ENCODE results near the gene PCOLCE2. TPM values are rescaled to one million over a fixed set of nuclear protein-coding genes. Genes with fewer than 3 reads are reported as not detected.

Gene PCOLCE2, protein sequence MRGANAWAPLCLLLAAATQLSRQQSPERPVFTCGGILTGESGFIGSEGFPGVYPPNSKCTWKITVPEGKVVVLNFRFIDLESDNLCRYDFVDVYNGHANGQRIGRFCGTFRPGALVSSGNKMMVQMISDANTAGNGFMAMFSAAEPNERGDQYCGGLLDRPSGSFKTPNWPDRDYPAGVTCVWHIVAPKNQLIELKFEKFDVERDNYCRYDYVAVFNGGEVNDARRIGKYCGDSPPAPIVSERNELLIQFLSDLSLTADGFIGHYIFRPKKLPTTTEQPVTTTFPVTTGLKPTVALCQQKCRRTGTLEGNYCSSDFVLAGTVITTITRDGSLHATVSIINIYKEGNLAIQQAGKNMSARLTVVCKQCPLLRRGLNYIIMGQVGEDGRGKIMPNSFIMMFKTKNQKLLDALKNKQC
- total RNA-seq (2021; ENCODE audit: unreplicated experiment) (4.4 TPM), Bru-seq, nascent RNA (percentile 40 among the genes with signal in this experiment), BruChase-seq, experiment 1, labeled RNA remaining after a 6-hour chase (percentile 28 among the genes with signal in this experiment), BruChase-seq, experiment 2, labeled RNA remaining after a 2-hour chase (percentile 37 among the genes with signal in this experiment)
- polyA plus RNA-seq (2012): 3.7 and 4.8 TPM in 2 replicates
- long read RNA-seq, transcript PCOLCE2-201 (9 exons, 2,021 nt): major isoform, 7 of 8 reads
- long read RNA-seq, partial matches to known transcripts: 0 of 8 reads
- long read RNA-seq, other reads (novel, unspliced or antisense): 1 of 8 reads

DNA sequence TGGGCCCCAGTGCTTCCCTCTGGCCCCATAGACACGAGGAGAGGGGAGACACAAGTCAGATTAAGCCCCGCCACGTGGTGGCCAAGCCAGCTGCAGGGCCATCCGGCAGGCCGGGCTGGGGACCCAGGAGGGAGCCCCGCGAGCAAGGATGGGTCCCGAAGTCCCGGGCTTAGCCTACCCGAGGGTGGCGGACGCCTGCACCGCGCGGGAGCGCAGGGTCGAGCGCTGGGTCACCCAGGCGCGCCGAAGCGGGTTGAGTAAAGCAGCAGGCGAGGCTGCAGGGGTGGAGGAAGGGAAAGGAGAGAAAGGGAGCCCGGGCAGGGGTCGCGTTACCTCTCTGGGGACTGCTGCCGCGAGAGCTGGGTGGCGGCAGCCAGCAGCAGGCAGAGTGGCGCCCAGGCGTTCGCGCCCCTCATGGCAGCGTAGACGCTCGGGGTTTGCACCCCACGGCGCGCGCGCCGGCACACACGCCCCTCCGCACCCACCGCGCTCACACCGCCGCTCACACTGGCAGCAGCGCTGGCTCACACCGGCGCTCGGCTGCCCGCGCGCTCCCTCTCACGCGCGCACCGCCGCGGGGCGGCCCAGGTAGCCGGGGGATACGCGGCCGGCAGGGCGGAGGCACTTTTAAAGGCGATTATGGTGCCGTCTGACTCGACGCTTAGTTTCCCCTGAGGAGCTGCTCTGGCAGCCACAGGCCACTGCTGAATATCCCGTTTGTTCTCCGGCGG is at the start of gene PCOLCE2:
Gene PCOLCE2 (minus strand): TSS at position 603 of the 731 bp plus-strand sequence. CDS start 187 bp downstream, at position 416.
- Histone ChIP-seq H3K9me2 (ENCODE audit: insufficient read depth) (no peaks in the 10 kb centered on the region), H2AFZ (ENCODE audit: low read depth, low read length, poor library complexity, severe bottlenecking) (peak within 1 kb of the TSS; percentile 94), H3K36me3 (ENCODE audit: control insufficient read depth in 1 of 2, insufficient read depth in 2 of 2, low read length in 2 of 2) (no peaks in the 10 kb centered on the region), H3K9me3 (ENCODE audit: control insufficient read depth in 1 of 2, insufficient read depth in 1 of 2, low read depth in 1 of 2, low read length in 2 of 2) (no peaks in the 10 kb centered on the region), H4K20me1 (ENCODE audit: insufficient read depth) (no peaks in the 10 kb centered on the region), H3K4me2 (ENCODE audit: low read length) (peak within 1 kb of the TSS; percentile 89), H3K9ac (ENCODE audit: low read length) (peak within 1 kb of the TSS; percentile 62), H3K4me1 (ENCODE audit: control insufficient read depth in 1 of 2, insufficient read depth in 2 of 2, low read length in 2 of 2) (peaks cover 11 to 28% of the 10 kb centered on the region in 2 experiments; a peak in 3 of 4 replicates), H3K79me2 (ENCODE audit: insufficient read depth, low read length) (no peaks in the 10 kb centered on the region), H3K27me3 (ENCODE audit: insufficient read depth, low read length) (no peaks in the 10 kb centered on the region), H3K4me3 (replicated peaks in 1 of 2; ENCODE audit: low read depth in 1 of 2, low read length in 2 of 2) (peak within 1 kb of the TSS; percentile 47 to 70), H3K27ac (ENCODE audit: low read depth, low read length) (peak within 1 kb of the TSS; percentile 62)
- POLR2A ChIA-PET: interaction anchor here (1.2 kb wide), 1 partner anchor 12 kb away, joined by 3 read pairs; no protein-coding TSS in a partner anchor
- BruUV-seq (replicated peaks): no TSS peak
- ATAC-seq: peak; percentile 76
- DNase-seq (ENCODE audit: low read depth, low spot score): peak; percentile 27
- RAD21 ChIA-PET (ENCODE audit: low non-redundant PET in 1 of 2, low total read pairs in 2 of 2, uncharacterized antibody in 2 of 2, unreplicated experiment in 2 of 2): no interaction called here
- intact Hi-C loops (cut with micrococcal nuclease): no loop called here
- CTCF ChIA-PET: interaction anchor here (1.2 to 1.3 kb wide), 2 partner anchors 10 to 11 kb away, joined by 3 read pairs; no protein-coding TSS in a partner anchor
- TF ChIP-seq EZH2phosphoT487 (IDR thresholded peaks at IDR 0.05; ENCODE audit: borderline replicate concordance) (no peak), ATF3 (IDR thresholded peaks at IDR 0.05) (no peak), MAX (IDR thresholded peaks at IDR 0.05) (peak; percentile 79), ZFX (IDR thresholded peaks at IDR 0.05) (peak; percentile 54), CBX3 (IDR thresholded peaks at IDR 0.05; ENCODE audit: low read depth) (0 out of 2 replicates have a peak, but pooled peaks have one; percentile 5), CEBPB (IDR thresholded peaks at IDR 0.05; ENCODE audit: low read depth) (no peak), SP1 (IDR thresholded peaks at IDR 0.05; ENCODE audit: low read depth) (no peak), CTCF (IDR thresholded peaks at IDR 0.05 in 2 of 3, conservative IDR thresholded peaks at IDR 0.05 in 1 of 3; ENCODE audit: borderline replicate concordance in 1 of 3, insufficient read depth in 1 of 3, low read depth in 2 of 3, low read length in 2 of 3) (0 out of 6 replicates have a peak, but pooled peaks of 1 of the 3 experiments have one; percentile 2), EZH2 (IDR thresholded peaks at IDR 0.05) (no peak), TCF7L2 (IDR thresholded peaks at IDR 0.05; ENCODE audit: borderline replicate concordance, extremely low read depth, insufficient read depth, insufficient read length) (peak; percentile 21), RAD21 (IDR thresholded peaks at IDR 0.05; ENCODE audit: low read depth) (no peak), SRF (IDR thresholded peaks at IDR 0.05; ENCODE audit: low read depth) (no peak)
- TF ChIP-seq, protein P1, sequence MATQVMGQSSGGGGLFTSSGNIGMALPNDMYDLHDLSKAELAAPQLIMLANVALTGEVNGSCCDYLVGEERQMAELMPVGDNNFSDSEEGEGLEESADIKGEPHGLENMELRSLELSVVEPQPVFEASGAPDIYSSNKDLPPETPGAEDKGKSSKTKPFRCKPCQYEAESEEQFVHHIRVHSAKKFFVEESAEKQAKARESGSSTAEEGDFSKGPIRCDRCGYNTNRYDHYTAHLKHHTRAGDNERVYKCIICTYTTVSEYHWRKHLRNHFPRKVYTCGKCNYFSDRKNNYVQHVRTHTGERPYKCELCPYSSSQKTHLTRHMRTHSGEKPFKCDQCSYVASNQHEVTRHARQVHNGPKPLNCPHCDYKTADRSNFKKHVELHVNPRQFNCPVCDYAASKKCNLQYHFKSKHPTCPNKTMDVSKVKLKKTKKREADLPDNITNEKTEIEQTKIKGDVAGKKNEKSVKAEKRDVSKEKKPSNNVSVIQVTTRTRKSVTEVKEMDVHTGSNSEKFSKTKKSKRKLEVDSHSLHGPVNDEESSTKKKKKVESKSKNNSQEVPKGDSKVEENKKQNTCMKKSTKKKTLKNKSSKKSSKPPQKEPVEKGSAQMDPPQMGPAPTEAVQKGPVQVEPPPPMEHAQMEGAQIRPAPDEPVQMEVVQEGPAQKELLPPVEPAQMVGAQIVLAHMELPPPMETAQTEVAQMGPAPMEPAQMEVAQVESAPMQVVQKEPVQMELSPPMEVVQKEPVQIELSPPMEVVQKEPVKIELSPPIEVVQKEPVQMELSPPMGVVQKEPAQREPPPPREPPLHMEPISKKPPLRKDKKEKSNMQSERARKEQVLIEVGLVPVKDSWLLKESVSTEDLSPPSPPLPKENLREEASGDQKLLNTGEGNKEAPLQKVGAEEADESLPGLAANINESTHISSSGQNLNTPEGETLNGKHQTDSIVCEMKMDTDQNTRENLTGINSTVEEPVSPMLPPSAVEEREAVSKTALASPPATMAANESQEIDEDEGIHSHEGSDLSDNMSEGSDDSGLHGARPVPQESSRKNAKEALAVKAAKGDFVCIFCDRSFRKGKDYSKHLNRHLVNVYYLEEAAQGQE (IDR thresholded peaks at IDR 0.05; ENCODE audit: low read depth): no peak
- TF ChIP-seq, protein P2, sequence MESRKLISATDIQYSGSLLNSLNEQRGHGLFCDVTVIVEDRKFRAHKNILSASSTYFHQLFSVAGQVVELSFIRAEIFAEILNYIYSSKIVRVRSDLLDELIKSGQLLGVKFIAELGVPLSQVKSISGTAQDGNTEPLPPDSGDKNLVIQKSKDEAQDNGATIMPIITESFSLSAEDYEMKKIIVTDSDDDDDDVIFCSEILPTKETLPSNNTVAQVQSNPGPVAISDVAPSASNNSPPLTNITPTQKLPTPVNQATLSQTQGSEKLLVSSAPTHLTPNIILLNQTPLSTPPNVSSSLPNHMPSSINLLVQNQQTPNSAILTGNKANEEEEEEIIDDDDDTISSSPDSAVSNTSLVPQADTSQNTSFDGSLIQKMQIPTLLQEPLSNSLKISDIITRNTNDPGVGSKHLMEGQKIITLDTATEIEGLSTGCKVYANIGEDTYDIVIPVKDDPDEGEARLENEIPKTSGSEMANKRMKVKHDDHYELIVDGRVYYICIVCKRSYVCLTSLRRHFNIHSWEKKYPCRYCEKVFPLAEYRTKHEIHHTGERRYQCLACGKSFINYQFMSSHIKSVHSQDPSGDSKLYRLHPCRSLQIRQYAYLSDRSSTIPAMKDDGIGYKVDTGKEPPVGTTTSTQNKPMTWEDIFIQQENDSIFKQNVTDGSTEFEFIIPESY (IDR thresholded peaks at IDR 0.05; ENCODE audit: extremely low read depth, insufficient replicate concordance, low read length): no peak

All from HCT116 (cell line).